GM12878 (cell line): ENCODE data around the gene SSMEM1. TPM values are rescaled to one million over a fixed set of nuclear protein-coding genes. Genes with fewer than 3 reads are reported as not detected.

Experiments used
- ATAC-seq: fragments of 200-7000 bp; cut with Tn5 transposase; 3 replicates; pipeline ENCODE4 v1.9.1; 2020; ENCODE audit warnings: mild to moderate bottlenecking, moderate library complexity
- BruUV-seq: library from RNA; stranded (reverse); fragments of 400-500 nt; replicated peaks from 2 replicates; lab custom pipeline; 2021; lab: Mats Ljungman, UMichigan
- CTCF ChIA-PET: fragments of 300-600 bp; sonication (Branson Sonifier 250); formaldehyde crosslinking; extraction: SDS; loops from one replicate; lab custom pipeline; 2021; ENCODE audit warnings: inconsistent platforms; lab: Yijun Ruan, JAX
- POLR2A ChIA-PET: fragments of 350-600 bp; formaldehyde crosslinking; extraction: SDS; loops from one replicate; lab custom pipeline; 2021; ENCODE audit warnings: inconsistent platforms; lab: Charles Lee
- RAD21 ChIA-PET: fragments of 300-600 bp; sonication (Branson Sonifier 250); formaldehyde crosslinking; loops from one replicate; lab custom pipeline; 2023; ENCODE audit warnings: antibody characterized with exemption; ENCODE audit not compliant: unreplicated experiment; lab: Charles Lee
- SMC1A ChIA-PET: fragments of 300-600 bp; sonication (Branson Sonifier 250); formaldehyde crosslinking; loops from one replicate; lab custom pipeline; 2023; ENCODE audit not compliant: unreplicated experiment, uncharacterized antibody; lab: Charles Lee
- DNase-seq: peaks from one replicate; pipeline ENCODE4 v3.0.0-alpha.2; 2011; ENCODE audit warnings: low read depth, low spot score
- FAIRE-seq: peaks from 3 replicates; lab custom pipeline; 2011; peaks lifted over from hg19 to GRCh38; lab: Jason Lieb, UNC
- H2AFZ ChIP-seq: 2 replicates; pipeline ENCODE4 v1.6.0; 2011; ENCODE audit warnings: low read depth, low read length, control low read depth; ENCODE audit not compliant: control insufficient read depth
- H3K27ac ChIP-seq: 2 replicates; pipeline ENCODE4 v1.5.1; 2011; ENCODE audit warnings: control low read depth; ENCODE audit not compliant: control insufficient read depth, insufficient read depth
- H3K27me3 ChIP-seq, 2 experiments: replicated peaks in 1 of 2; 2 replicates each; pipeline versions ENCODE4 v1.6.0 to v1.6.1; 2011; ENCODE audit warnings: low read length in 1 of 2; ENCODE audit not compliant: control insufficient read depth in 2 of 2, insufficient read depth in 2 of 2
- H3K36me3 ChIP-seq, 2 experiments: 2 replicates each; pipeline ENCODE4 v1.5.1; 2011; ENCODE audit warnings: low read length in 1 of 2; ENCODE audit not compliant: control insufficient read depth in 2 of 2, insufficient read depth in 2 of 2
- H3K4me1 ChIP-seq: 2 replicates; pipeline ENCODE4 v1.6.1; 2011; ENCODE audit warnings: mild to moderate bottlenecking, low read length, moderate library complexity, mixed read lengths; ENCODE audit not compliant: control insufficient read depth, insufficient read depth
- H3K4me2 ChIP-seq: 2 replicates; pipeline ENCODE4 v1.6.0; 2011; ENCODE audit warnings: control low read depth; ENCODE audit not compliant: control insufficient read depth, insufficient read depth
- H3K4me3 ChIP-seq: fragments of 200-600 bp; sonication (generic); 2 replicates; pipeline ENCODE4 v1.5.1; 2016
- H3K79me2 ChIP-seq: 2 replicates; pipeline ENCODE4 v1.6.0; 2011; ENCODE audit warnings: low read length; ENCODE audit not compliant: control insufficient read depth, insufficient read depth
- H3K9ac ChIP-seq: 2 replicates; pipeline ENCODE4 v1.8.0; 2011; ENCODE audit warnings: low read length, control low read depth, mixed read lengths; ENCODE audit not compliant: control insufficient read depth, insufficient read depth
- H3K9me3 ChIP-seq: replicated peaks from 3 replicates; pipeline ENCODE4 v1.5.1; 2011; ENCODE audit warnings: mild to moderate bottlenecking, low read length; ENCODE audit not compliant: control insufficient read depth, insufficient read depth
- H4K20me1 ChIP-seq: 2 replicates; pipeline ENCODE4 v1.6.0; 2011; ENCODE audit not compliant: control insufficient read depth, insufficient read depth
- ATF7 ChIP-seq: fragments of 450-650 bp; IDR thresholded peaks from 2 replicates; pipeline ENCODE4 v1.6.1; 2016; ENCODE audit warnings: low read depth, mild to moderate bottlenecking
- CBX5 ChIP-seq: sonication (generic); IDR thresholded peaks from 2 replicates; pipeline ENCODE4 v1.6.1; 2016; ENCODE audit warnings: low read depth, moderate library complexity, mild to moderate bottlenecking, inconsistent platforms
- EGR1 ChIP-seq, 2 experiments: IDR thresholded peaks; 1 replicate in 1 of 2; 2 replicates in 1 of 2; pipeline ENCODE4 v1.6.1; 2011 to 2012; ENCODE audit warnings: low read depth in 2 of 2, low read length in 2 of 2, borderline replicate concordance in 1 of 2, mild to moderate bottlenecking in 1 of 2, moderate library complexity in 1 of 2
- JUND ChIP-seq: IDR thresholded peaks from 2 replicates; pipeline ENCODE4 v1.6.1; 2012; ENCODE audit warnings: low read depth, mild to moderate bottlenecking, low read length, improper control_type of control experiment, moderate library complexity
- LARP7 ChIP-seq: fragments of 450-650 bp; IDR thresholded peaks from 2 replicates; pipeline ENCODE4 v1.6.1; 2017; ENCODE audit warnings: mild to moderate bottlenecking
- MTA3 ChIP-seq: IDR thresholded peaks from 2 replicates; pipeline ENCODE4 v1.6.1; 2012; ENCODE audit warnings: low read length, inconsistent platforms, borderline replicate concordance
- NFIC ChIP-seq: IDR thresholded peaks from 2 replicates; pipeline ENCODE4 v1.6.1; 2012; ENCODE audit warnings: low read depth, mild to moderate bottlenecking, inconsistent platforms, low read length, moderate library complexity
- PAX8 ChIP-seq: fragments of 450-650 bp; IDR thresholded peaks from 2 replicates; pipeline ENCODE4 v1.6.1; 2017; ENCODE audit warnings: mild to moderate bottlenecking, moderate library complexity
- RAD21 ChIP-seq: IDR thresholded peaks from 2 replicates; pipeline ENCODE4 v1.6.1; 2011; ENCODE audit warnings: mild to moderate bottlenecking, low read depth, low read length, moderate library complexity; ENCODE audit not compliant: insufficient read depth
- RELA ChIP-seq: fragments of 450-650 bp; IDR thresholded peaks from 2 replicates; pipeline ENCODE4 v1.8.0; 2014; ENCODE audit warnings: borderline replicate concordance; ENCODE audit not compliant: partially characterized antibody
- SIN3A ChIP-seq: IDR thresholded peaks from 2 replicates; pipeline ENCODE4 v1.6.1; 2012; ENCODE audit warnings: low read depth, low read length, improper control_type of control experiment
- SMC3 ChIP-seq: IDR thresholded peaks from 2 replicates; pipeline ENCODE4 v1.6.1; 2011; ENCODE audit warnings: low read length, improper control_type of control experiment, borderline replicate concordance
- SRF ChIP-seq, 2 experiments: IDR thresholded peaks; 2 replicates each; pipeline ENCODE4 v1.6.1; 2011; ENCODE audit warnings: low read depth in 2 of 2, low read length in 2 of 2, mild to moderate bottlenecking in 1 of 2, moderate library complexity in 1 of 2
- STAT1 ChIP-seq: fragments of 450-650 bp; conservative IDR thresholded peaks from 2 replicates; pipeline ENCODE4 v1.6.1; 2014; ENCODE audit warnings: antibody characterized with exemption, mild to moderate bottlenecking
- STAT3 ChIP-seq: IDR thresholded peaks from 2 replicates; pipeline ENCODE4 v1.6.1; 2011; ENCODE audit warnings: low read depth, low read length, improper control_type of control experiment
- TARDBP ChIP-seq: IDR thresholded peaks from 2 replicates; pipeline ENCODE4 v1.6.1; 2016; ENCODE audit warnings: borderline replicate concordance
- ZNF24 ChIP-seq: fragments of 450-650 bp; IDR thresholded peaks from 2 replicates; pipeline ENCODE4 v1.6.1; 2017; ENCODE audit warnings: antibody characterized with exemption, mild to moderate bottlenecking
- WGBS: methylation state at CpG from one replicate; pipeline ENCODE4 v1.1.6; 2016; ENCODE audit warnings: low lambda C conversion rate; ENCODE audit not compliant: insufficient replicate concordance, insufficient coverage; ENCODE audit errors: missing lambda C conversion rate; 5-methylcytosine and 5-hydroxymethylcytosine counted together
- in situ Hi-C: fragments of 300-500 bp; cut with MboI; formaldehyde crosslinking; loops from 9 replicates; pipeline ENCODE4 v1.14.3; 2018; ENCODE audit warnings: mixed read lengths
- intact Hi-C: fragments of 100-400 bp; cut with micrococcal nuclease; formaldehyde crosslinking; loops from one replicate; pipeline ENCODE4 v1.14.2; 2022; ENCODE audit not compliant: unreplicated experiment
- polyA plus RNA-seq, 11 experiments: library from polyadenylated mRNA; depleted of rRNA in 4 of 11; unstranded in 6 of 11; stranded (reverse) in 5 of 11; fragments of >200 nt; fragmentation: Nextera tagmentation in 4 of 11; fragmentation: Illumina TruSeq in 1 of 11; extraction: Ambion mirVana in 4 of 11; extraction: Trizol in 1 of 11; gene quantifications; 1 replicate in 1 of 11; 2 replicates in 10 of 11; pipeline versions ENCODE4 v1.2.1 to v1.2.3, GENCODE V29; 2011 to 2016; ENCODE audit warnings: inconsistent platforms in 2 of 11, missing spikeins in 2 of 11, low read depth in 1 of 11
- total RNA-seq, 4 experiments: library from RNA; depleted of rRNA in 3 of 4; stranded (reverse); fragments of >200 nt in 3 of 4; fragmentation: Illumina TruSeq in 1 of 4; extraction: Trizol in 1 of 4; gene quantifications; 2 replicates each; pipeline versions ENCODE4 v1.2.1 to v1.2.3, GENCODE V29; 2013 to 2021
- TF ChIP-seq, protein P1 (sequence below): fragments of 450-650 bp; IDR thresholded peaks from 2 replicates; pipeline ENCODE4 v1.6.1; 2016; ENCODE audit warnings: mild to moderate bottlenecking
- TF ChIP-seq, protein P2 (sequence below): fragments of 150-350 bp; IDR thresholded peaks from 2 replicates; pipeline ENCODE4 v1.6.1; 2014; ENCODE audit warnings: mild to moderate bottlenecking, low read depth, low read length
- TF ChIP-seq, protein P3 (sequence below): IDR thresholded peaks from 2 replicates; pipeline ENCODE4 v1.6.1; 2012; ENCODE audit warnings: low read depth, low read length, improper control_type of control experiment

The SSMEM1 gene
- total and polyA plus RNA-seq, 10 of the 15 experiments (the other 5 are each of a cell fraction or from before 2014, with no cell fraction given): not detected

DNA sequence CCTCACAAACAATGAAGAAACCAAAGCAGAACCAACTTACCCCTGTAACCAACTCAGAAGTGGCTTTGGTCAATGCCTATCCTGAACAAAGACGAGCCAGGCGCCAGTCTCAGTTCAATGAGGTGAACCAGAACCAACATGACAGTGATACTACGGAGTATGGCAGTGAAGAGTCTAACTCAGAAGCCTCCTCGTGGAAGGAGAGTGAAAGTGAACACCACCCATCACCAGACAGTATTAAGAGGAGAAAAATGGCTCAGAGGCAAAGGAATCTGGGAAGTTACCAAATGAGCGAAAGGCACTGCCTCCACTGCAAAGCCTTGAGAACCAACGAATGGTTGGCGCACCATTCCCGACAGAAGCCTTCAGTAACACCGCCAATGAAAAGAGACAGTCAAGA lies 8.4 kb downstream of the SSMEM1 start:
- no peak overlapping the region for H3K4me3 ChIP-seq
- no peaks in the 10 kb centered on the region for H3K27me3 ChIP-seq
- no peaks in the 10 kb centered on the region for H3K36me3 ChIP-seq
- no peaks in the 10 kb centered on the region for H4K20me1 ChIP-seq
- DNase-seq: no peak
- ATAC-seq: no peak
- ChIA-PET RAD21 (no interaction called here), CTCF (no interaction called here), SMC1A (no interaction called here), POLR2A (no interaction called here)
- intact Hi-C loops: loop anchor here (10.0 kb wide), 1 partner anchor 59 kb away; no protein-coding TSS in a partner anchor
- H3K27ac ChIP-seq: no peak overlapping the region
- no peaks in the 10 kb centered on the region for H3K79me2 ChIP-seq
- TF ChIP-seq, protein P1, sequence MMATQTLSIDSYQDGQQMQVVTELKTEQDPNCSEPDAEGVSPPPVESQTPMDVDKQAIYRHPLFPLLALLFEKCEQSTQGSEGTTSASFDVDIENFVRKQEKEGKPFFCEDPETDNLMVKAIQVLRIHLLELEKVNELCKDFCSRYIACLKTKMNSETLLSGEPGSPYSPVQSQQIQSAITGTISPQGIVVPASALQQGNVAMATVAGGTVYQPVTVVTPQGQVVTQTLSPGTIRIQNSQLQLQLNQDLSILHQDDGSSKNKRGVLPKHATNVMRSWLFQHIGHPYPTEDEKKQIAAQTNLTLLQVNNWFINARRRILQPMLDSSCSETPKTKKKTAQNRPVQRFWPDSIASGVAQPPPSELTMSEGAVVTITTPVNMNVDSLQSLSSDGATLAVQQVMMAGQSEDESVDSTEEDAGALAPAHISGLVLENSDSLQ: no peak
- TF ChIP-seq PAX8 (no peak), SMC3 (no peak), STAT3 (no peak), EGR1 (IDR thresholded peaks at IDR 0.05; ENCODE audit: borderline replicate concordance in 1 of 2, low read depth in 2 of 2, low read length in 2 of 2) (no peak), SRF (IDR thresholded peaks at IDR 0.05; ENCODE audit: low read depth in 2 of 2, low read length in 2 of 2) (no peak), ATF7 (no peak), TARDBP (no peak), ZNF24 (no peak), RELA (no peak), STAT1 (no peak), NFIC (no peak), MTA3 (no peak), SIN3A (no peak), JUND (no peak), LARP7 (no peak), RAD21 (no peak), CBX5 (no peak)
- TF ChIP-seq, protein P2, sequence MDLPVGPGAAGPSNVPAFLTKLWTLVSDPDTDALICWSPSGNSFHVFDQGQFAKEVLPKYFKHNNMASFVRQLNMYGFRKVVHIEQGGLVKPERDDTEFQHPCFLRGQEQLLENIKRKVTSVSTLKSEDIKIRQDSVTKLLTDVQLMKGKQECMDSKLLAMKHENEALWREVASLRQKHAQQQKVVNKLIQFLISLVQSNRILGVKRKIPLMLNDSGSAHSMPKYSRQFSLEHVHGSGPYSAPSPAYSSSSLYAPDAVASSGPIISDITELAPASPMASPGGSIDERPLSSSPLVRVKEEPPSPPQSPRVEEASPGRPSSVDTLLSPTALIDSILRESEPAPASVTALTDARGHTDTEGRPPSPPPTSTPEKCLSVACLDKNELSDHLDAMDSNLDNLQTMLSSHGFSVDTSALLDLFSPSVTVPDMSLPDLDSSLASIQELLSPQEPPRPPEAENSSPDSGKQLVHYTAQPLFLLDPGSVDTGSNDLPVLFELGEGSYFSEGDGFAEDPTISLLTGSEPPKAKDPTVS: no peak
- TF ChIP-seq, protein P3, sequence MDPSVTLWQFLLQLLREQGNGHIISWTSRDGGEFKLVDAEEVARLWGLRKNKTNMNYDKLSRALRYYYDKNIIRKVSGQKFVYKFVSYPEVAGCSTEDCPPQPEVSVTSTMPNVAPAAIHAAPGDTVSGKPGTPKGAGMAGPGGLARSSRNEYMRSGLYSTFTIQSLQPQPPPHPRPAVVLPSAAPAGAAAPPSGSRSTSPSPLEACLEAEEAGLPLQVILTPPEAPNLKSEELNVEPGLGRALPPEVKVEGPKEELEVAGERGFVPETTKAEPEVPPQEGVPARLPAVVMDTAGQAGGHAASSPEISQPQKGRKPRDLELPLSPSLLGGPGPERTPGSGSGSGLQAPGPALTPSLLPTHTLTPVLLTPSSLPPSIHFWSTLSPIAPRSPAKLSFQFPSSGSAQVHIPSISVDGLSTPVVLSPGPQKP: no peak
- no peak overlapping the region for H3K4me2 ChIP-seq
- WGBS: 77% methylated on average over 9 of the region's 9 CpGs
- H2AFZ ChIP-seq: no peak overlapping the region
- in situ Hi-C loops: no loop called here
- no peak for FAIRE-seq
- H3K9me3 ChIP-seq: no peaks in the 10 kb centered on the region
- no peaks in the 10 kb centered on the region for H3K4me1 ChIP-seq
- BruUV-seq: no TSS peak
- H3K9ac ChIP-seq: no peak overlapping the region
